IMR-90 (cell line): Measurements from ENCODE around the gene SMLR1. TPM values are rescaled to one million over a fixed set of nuclear protein-coding genes. Genes with fewer than 3 reads are reported as not detected.

Source experiments
- ATAC-seq: fragments of 200-7000 bp; cut with Tn5 transposase; 2 replicates; pipeline ENCODE4 v1.9.1; 2020; ENCODE audit warnings: low read depth, mild to moderate bottlenecking, moderate library complexity
- BruUV-seq: library from RNA; stranded (reverse); fragments of 400-500 nt; replicated peaks from 2 replicates; lab custom pipeline; 2021; lab: Mats Ljungman, UMichigan
- CTCF ChIA-PET: fragments of 300-600 bp; formaldehyde crosslinking; extraction: SDS; loops from one replicate; lab custom pipeline; 2021; ENCODE audit warnings: antibody characterized with exemption; lab: Yijun Ruan, JAX
- POLR2A ChIA-PET: fragments of 300-600 bp; sonication (Branson Sonifier 250); formaldehyde crosslinking; loops from one replicate; lab custom pipeline; 2022; ENCODE audit warnings: antibody characterized with exemption; ENCODE audit not compliant: unreplicated experiment; lab: Charles Lee
- DNase-seq: peaks from one replicate; pipeline ENCODE4 v3.0.0; 2013
- H2AFZ ChIP-seq: replicated peaks from 2 replicates; pipeline ENCODE3; 2013; ENCODE audit warnings: low read length, mild to moderate bottlenecking; ENCODE audit not compliant: poor library complexity
- H2AK5ac ChIP-seq: 2 replicates; pipeline ENCODE4 v1.6.1; 2013; ENCODE audit warnings: low read depth, low read length, inconsistent platforms
- H2AK9ac ChIP-seq: replicated peaks from 2 replicates; pipeline ENCODE3; 2013; ENCODE audit warnings: mild to moderate bottlenecking, low read depth, low read length, moderate library complexity; ENCODE audit not compliant: poor library complexity
- H2BK120ac ChIP-seq: 2 replicates; pipeline ENCODE4 v1.6.1; 2013; ENCODE audit warnings: low read depth, low read length, inconsistent platforms
- H2BK15ac ChIP-seq: 3 replicates; pipeline ENCODE4 v1.6.1; 2013; ENCODE audit warnings: low read depth, low read length, inconsistent platforms
- H2BK20ac ChIP-seq: 2 replicates; pipeline ENCODE4 v1.6.1; 2013; ENCODE audit warnings: low read depth, mild to moderate bottlenecking, inconsistent platforms, low read length, moderate library complexity
- H2BK5ac ChIP-seq: 2 replicates; pipeline ENCODE4 v1.6.1; 2013; ENCODE audit warnings: mild to moderate bottlenecking, low read depth, low read length, inconsistent platforms; ENCODE audit not compliant: poor library complexity, severe bottlenecking
- H3K14ac ChIP-seq: replicated peaks from 2 replicates; pipeline ENCODE4 v1.6.1; 2013; ENCODE audit warnings: low read depth, low read length, inconsistent platforms
- H3K18ac ChIP-seq: 2 replicates; pipeline ENCODE4 v1.6.1; 2013; ENCODE audit warnings: low read depth, low read length, control low read depth
- H3K23ac ChIP-seq: 2 replicates; pipeline ENCODE4 v1.6.1; 2013; ENCODE audit warnings: low read depth, low read length, inconsistent platforms
- H3K27ac ChIP-seq: 2 replicates; pipeline ENCODE4 v1.5.1; 2013; ENCODE audit warnings: mild to moderate bottlenecking, control low read depth, low read length; ENCODE audit not compliant: insufficient read depth
- H3K27me3 ChIP-seq: 2 replicates; pipeline ENCODE4 v1.6.1; 2013; ENCODE audit warnings: low read length; ENCODE audit not compliant: control insufficient read depth, insufficient read depth
- H3K36me3 ChIP-seq: 2 replicates; pipeline ENCODE4 v1.6.1; 2013; ENCODE audit warnings: low read length, mixed read lengths; ENCODE audit not compliant: control insufficient read depth, insufficient read depth
- H3K4ac ChIP-seq: 2 replicates; pipeline ENCODE4 v1.6.1; 2013; ENCODE audit warnings: low read depth, low read length, inconsistent platforms
- H3K4me1 ChIP-seq: 2 replicates; pipeline ENCODE4 v1.6.1; 2013; ENCODE audit warnings: low read length, mixed read lengths; ENCODE audit not compliant: control insufficient read depth, insufficient read depth
- H3K4me2 ChIP-seq: 2 replicates; pipeline ENCODE4 v1.6.1; 2013; ENCODE audit warnings: low read depth, mild to moderate bottlenecking, control low read depth, low read length, moderate library complexity
- H3K4me3 ChIP-seq: 2 replicates; pipeline ENCODE4 v1.5.1; 2013; ENCODE audit warnings: low read depth, mild to moderate bottlenecking, control low read depth, low read length, moderate library complexity; ENCODE audit not compliant: insufficient read depth
- H3K56ac ChIP-seq: 2 replicates; pipeline ENCODE4 v1.6.1; 2013; ENCODE audit warnings: low read length, inconsistent platforms; ENCODE audit not compliant: insufficient read depth; ENCODE audit errors: extremely low read depth
- H3K79me1 ChIP-seq, 2 experiments: 2 replicates each; pipeline ENCODE4 v1.6.1; 2013; ENCODE audit warnings: low read length in 2 of 2, inconsistent platforms in 1 of 2, low read depth in 1 of 2
- H3K9ac ChIP-seq: 2 replicates; pipeline ENCODE4 v1.6.1; 2013; ENCODE audit warnings: low read depth, low read length, control low read depth
- H3K9me1 ChIP-seq: 2 replicates; pipeline ENCODE4 v1.6.1; 2013; ENCODE audit warnings: low read length, inconsistent platforms; ENCODE audit not compliant: insufficient read depth
- H3K9me3 ChIP-seq: 2 replicates; pipeline ENCODE4 v1.6.1; 2013; ENCODE audit warnings: low read length; ENCODE audit not compliant: control insufficient read depth, insufficient read depth
- H4K20me1 ChIP-seq: 2 replicates; pipeline ENCODE4 v1.6.1; 2013; ENCODE audit warnings: low read length, inconsistent platforms; ENCODE audit not compliant: insufficient read depth
- H4K5ac ChIP-seq: 2 replicates; pipeline ENCODE4 v1.6.1; 2013; ENCODE audit warnings: mild to moderate bottlenecking, low read depth, low read length, control low read depth
- H4K8ac ChIP-seq, 2 experiments: 2 replicates each; pipeline ENCODE4 v1.6.1; 2013; ENCODE audit warnings: low read depth in 2 of 2, low read length in 2 of 2, control low read depth in 1 of 2, inconsistent platforms in 1 of 2
- H4K91ac ChIP-seq: 2 replicates; pipeline ENCODE4 v1.6.1; 2013; ENCODE audit warnings: low read depth, low read length, inconsistent platforms; ENCODE audit not compliant: insufficient read depth
- CEBPB ChIP-seq: IDR thresholded peaks from 2 replicates; pipeline ENCODE4 v1.6.1; 2012; ENCODE audit warnings: low read depth, low read length, improper control_type of control experiment
- CTCF ChIP-seq: conservative IDR thresholded peaks from 2 replicates; pipeline ENCODE4 v1.5.1; 2012; ENCODE audit warnings: mild to moderate bottlenecking, low read depth, low read length, improper control_type of control experiment
- ELK1 ChIP-seq: fragments of 150-350 bp; IDR thresholded peaks from 2 replicates; pipeline ENCODE4 v1.6.1; 2016; ENCODE audit warnings: low read depth, mild to moderate bottlenecking, low read length, moderate library complexity, borderline replicate concordance
- FOS ChIP-seq: fragments of 150-350 bp; IDR thresholded peaks from 2 replicates; pipeline ENCODE4 v1.6.1; 2016; ENCODE audit warnings: low read depth, low read length
- MAFK ChIP-seq: IDR thresholded peaks from 2 replicates; pipeline ENCODE4 v1.6.1; 2012; ENCODE audit warnings: low read depth, low read length, improper control_type of control experiment
- MXI1 ChIP-seq: IDR thresholded peaks from 2 replicates; pipeline ENCODE4 v1.6.1; 2012; ENCODE audit warnings: low read depth, mild to moderate bottlenecking, low read length, moderate library complexity, borderline replicate concordance
- POLR2A ChIP-seq: IDR thresholded peaks from 2 replicates; pipeline ENCODE4 v1.6.1; 2012; ENCODE audit warnings: mild to moderate bottlenecking, low read depth, low read length
- RCOR1 ChIP-seq: IDR thresholded peaks from 2 replicates; pipeline ENCODE4 v1.6.1; 2012; ENCODE audit warnings: mild to moderate bottlenecking, low read length, improper control_type of control experiment; ENCODE audit not compliant: insufficient replicate concordance
- RFX5 ChIP-seq: IDR thresholded peaks from 2 replicates; pipeline ENCODE4 v1.8.0; 2012; ENCODE audit warnings: low read depth, mild to moderate bottlenecking, low read length, moderate library complexity
- WGBS, 2 experiments: methylation state at CpG; one replicate each; pipeline versions ENCODE4 v1.1.5 to v1.1.7; 2013; ENCODE audit warnings: missing lambda C conversion rate in 2 of 2; ENCODE audit not compliant: insufficient read length in 1 of 2; ENCODE audit errors: extremely low coverage in 2 of 2; 5-methylcytosine and 5-hydroxymethylcytosine counted together
- dilution Hi-C: fragments of 300-500 bp; cut with HindIII; formaldehyde crosslinking; loops from one replicate; pipeline ENCODE4 v1.14.3; 2018; ENCODE audit warnings: low sequenced_read_pairs; ENCODE audit not compliant: unreplicated experiment
- in situ Hi-C: fragments of 300-500 bp; cut with MboI; formaldehyde crosslinking; loops from 3 replicates; pipeline ENCODE4 v1.14.3; 2019; ENCODE audit warnings: low sequenced_read_pairs, inconsistent platforms, mixed read lengths
- intact Hi-C: fragments of 100-400 bp; cut with micrococcal nuclease; formaldehyde crosslinking; loops from 2 replicates; pipeline ENCODE4 v1.10.0; 2022
- polyA plus RNA-seq, 3 experiments: library from polyadenylated mRNA; depleted of rRNA; stranded (reverse); fragments of >200 nt; gene quantifications; 2 replicates each; pipeline ENCODE4 v1.2.3, GENCODE V29; 2012; ENCODE audit warnings: low replicate concordance in 1 of 3
- total RNA-seq: library from RNA; depleted of rRNA; stranded (reverse); fragments of >200 nt; gene quantifications from 2 replicates; pipeline ENCODE4 v1.2.3, GENCODE V29; 2012

Gene SMLR1
- total and polyA plus RNA-seq, 2 of the 4 experiments (the other 2 are of a cell fraction), result not detected

GRCh38 chr6:130794738-130795137 lies 32.5 kb upstream of the SMLR1 start:
- H3K14ac ChIP-seq, result no peak overlapping the region
- no peak overlapping the region for H2AFZ ChIP-seq
- no peaks in the 10 kb centered on the region for H3K36me3 ChIP-seq
- no peak overlapping the region for H2AK9ac ChIP-seq
- H4K91ac ChIP-seq, result no peak overlapping the region
- dilution Hi-C loops (no loop called here), in situ Hi-C loops (no loop called here), intact Hi-C loops (no loop called here)
- H3K4me3 ChIP-seq, result no peak overlapping the region
- no TSS peak for BruUV-seq
- WGBS, 2 experiments, result 17% methylated on average over 1 of the region's 3 CpGs; no CpG with 5 or more reads in 1 of the 2 experiments
- H2BK120ac ChIP-seq, result no peak overlapping the region
- no peak overlapping the region for H2AK5ac ChIP-seq
- H3K27me3 ChIP-seq, result peaks cover 5% of the 10 kb centered on the region
- H2BK20ac ChIP-seq, result no peak overlapping the region
- H4K20me1 ChIP-seq, result no peaks in the 10 kb centered on the region
- H2BK15ac ChIP-seq, result no peak overlapping the region
- no peak overlapping the region for H3K4ac ChIP-seq
- no peaks in the 10 kb centered on the region for H3K9me1 ChIP-seq
- no peak overlapping the region for H3K9ac ChIP-seq
- no peak overlapping the region; the same call in 1 of the 2 replicates for H3K56ac ChIP-seq
- ATAC-seq (no peak), DNase-seq (no peak)
- POLR2A ChIA-PET, result no interaction called here
- no peak overlapping the region for H3K23ac ChIP-seq
- TF ChIP-seq RCOR1, result no peak
- no peak for TF ChIP-seq MAFK
- TF ChIP-seq POLR2A, result no peak
- no peak for TF ChIP-seq FOS
- no peak for TF ChIP-seq MXI1
- no peak for TF ChIP-seq CTCF
- TF ChIP-seq CEBPB, result no peak
- TF ChIP-seq ELK1, result no peak
- no peak for TF ChIP-seq RFX5
- CTCF ChIA-PET, result no interaction called here
- H4K5ac ChIP-seq, result no peak overlapping the region
- no peak overlapping the region for H3K4me2 ChIP-seq
- no peaks in the 10 kb centered on the region for H3K9me3 ChIP-seq
- H3K27ac ChIP-seq, result no peak overlapping the region
- no peak overlapping the region for H3K18ac ChIP-seq
- no peaks in the 10 kb centered on the region for H3K4me1 ChIP-seq
- H4K8ac ChIP-seq, result no peak overlapping the region
- no peak overlapping the region for H2BK5ac ChIP-seq
- no peaks in the 10 kb centered on the region for H3K79me1 ChIP-seq
